Measurements from ENCODE around the gene FEM1A. TPM values are rescaled to one million over a fixed set of nuclear protein-coding genes. Genes with fewer than 3 reads are reported as not detected.
"Not testable (repeated sequence)": the region's sequence is repeated elsewhere in the genome, so short reads cannot be mapped to it uniquely, and the experiment has no call there.

Gene FEM1A
- total and polyA plus RNA-seq, 2 donors (not counting 3 experiments of a cell fraction or from before 2014, with no cell fraction given), result 5.1 to 11.4 TPM

DNA sequence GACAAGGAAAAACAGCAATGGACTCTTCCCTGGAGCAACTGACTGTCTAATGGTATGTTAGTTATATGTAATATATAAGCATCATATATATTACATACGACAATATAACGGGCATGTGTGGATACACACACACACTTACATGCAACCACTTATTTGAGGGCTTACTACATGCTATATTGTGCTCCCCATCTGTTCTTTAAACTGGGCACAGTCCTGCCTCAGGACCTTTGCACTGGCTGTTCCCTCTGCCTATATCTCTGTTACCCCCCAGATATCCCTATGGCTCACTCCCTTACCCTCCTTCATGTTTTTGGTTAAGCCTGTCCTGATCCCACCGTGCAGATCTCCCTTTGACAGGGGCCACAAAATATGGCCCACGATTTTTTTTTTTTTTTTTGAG is 29.7 kb downstream of the FEM1A start:
- BruUV-seq (replicated peaks), result no TSS peak
- H3K9me3 ChIP-seq (replicated peaks; ENCODE audit: control insufficient read depth, insufficient read depth, low read length), result no peaks in the 10 kb centered on the region
- H4K20me1 ChIP-seq (replicated peaks; ENCODE audit: control insufficient read depth, extremely low read depth, insufficient read depth, low read length), result no peaks in the 10 kb centered on the region
- dilution Hi-C loops (cut with MboI; ENCODE audit: extremely low pct_ligation_motif_present, low sequenced_read_pairs), result no loop called here
- no peaks in the 10 kb centered on the region for H3K27me3 ChIP-seq (ENCODE audit: control insufficient read depth in 2 of 2, insufficient read depth in 2 of 2, low read length in 2 of 2)
- FAIRE-seq (no peak), DNase-seq (ENCODE audit: low read depth, low spot score) (no peak)
- H3K36me3 ChIP-seq (ENCODE audit: control insufficient read depth in 2 of 2, extremely low read depth in 1 of 2, insufficient read depth in 2 of 2, low read length in 2 of 2), result peaks cover 0 to 13% of the 10 kb centered on the region in 2 experiments
- peaks cover 13% of the 10 kb centered on the region for H3K79me2 ChIP-seq (ENCODE audit: control insufficient read depth, insufficient read depth, low read length)
- POLR2A ChIA-PET, result no interaction called here
- H3K4me2 ChIP-seq (ENCODE audit: insufficient read depth, low read length), result no peak overlapping the region
- no peaks in the 10 kb centered on the region for H3K4me1 ChIP-seq (ENCODE audit: control insufficient read depth, extremely low read depth, insufficient read depth, low read length)
- H3K9me1 ChIP-seq (replicated peaks; ENCODE audit: control insufficient read depth, extremely low read depth, insufficient read depth, low read length), result no peaks in the 10 kb centered on the region
- no peak overlapping the region for H3K9ac ChIP-seq (replicated peaks; ENCODE audit: extremely low read depth, insufficient read depth, low read length)
- TF ChIP-seq MYC (IDR thresholded peaks at IDR 0.05; ENCODE audit: low read depth, low read length) (no peak), FOS (IDR thresholded peaks at IDR 0.05; ENCODE audit: borderline replicate concordance, insufficient read depth, low read length) (no peak), GATA2 (IDR thresholded peaks at IDR 0.05; ENCODE audit: insufficient read depth, insufficient read length, low read depth, low read length) (no peak), MAX (IDR thresholded peaks at IDR 0.05; ENCODE audit: insufficient read depth, insufficient read length) (no peak), JUN (IDR thresholded peaks at IDR 0.05; ENCODE audit: borderline replicate concordance, insufficient read depth, insufficient read length, low read depth) (no peak), EZH2 (IDR thresholded peaks at IDR 0.05; ENCODE audit: borderline replicate concordance, low read depth, low read length, severe bottlenecking) (no peak), POLR2AphosphoS5 (IDR thresholded peaks at IDR 0.05; ENCODE audit: insufficient read depth, low read depth, low read length) (no peak), POLR2A (IDR thresholded peaks at IDR 0.05; ENCODE audit: low read depth, low read length) (no peak), CTCF (IDR thresholded peaks at IDR 0.05; ENCODE audit: extremely low read depth in 1 of 2, insufficient read depth in 1 of 2, low read depth in 1 of 2, low read length in 2 of 2) (no peak)
- CTCF ChIA-PET, result no interaction called here
- H2AFZ ChIP-seq (ENCODE audit: low read depth, low read length), result no peak overlapping the region
- H3K4me3 ChIP-seq (replicated peaks in 1 of 3; ENCODE audit: insufficient read depth in 1 of 3, low read depth in 1 of 3, low read length in 3 of 3), result no peak overlapping the region
- no peak overlapping the region for H3K27ac ChIP-seq (ENCODE audit: insufficient read depth, low read depth, low read length)
- intact Hi-C loops (cut with micrococcal nuclease), result no loop called here

GRCh38 chr19:4822354-4822753 is 30.8 kb downstream of the FEM1A start:
- BruUV-seq (replicated peaks); H3K4me3 ChIP-seq (replicated peaks in 1 of 3; ENCODE audit: insufficient read depth in 1 of 3, low read depth in 1 of 3, low read length in 3 of 3); POLR2A ChIA-PET; H3K27me3 ChIP-seq (ENCODE audit: control insufficient read depth in 2 of 2, insufficient read depth in 2 of 2, low read length in 2 of 2); H3K9me1 ChIP-seq (replicated peaks; ENCODE audit: control insufficient read depth, extremely low read depth, insufficient read depth, low read length); intact Hi-C loops (cut with micrococcal nuclease); H3K9me3 ChIP-seq (replicated peaks; ENCODE audit: control insufficient read depth, insufficient read depth, low read length); FAIRE-seq; DNase-seq (ENCODE audit: low read depth, low spot score); H3K27ac ChIP-seq (ENCODE audit: insufficient read depth, low read depth, low read length); H3K9ac ChIP-seq (replicated peaks; ENCODE audit: extremely low read depth, insufficient read depth, low read length); H3K4me1 ChIP-seq (ENCODE audit: control insufficient read depth, extremely low read depth, insufficient read depth, low read length); dilution Hi-C loops (cut with MboI; ENCODE audit: extremely low pct_ligation_motif_present, low sequenced_read_pairs); H3K4me2 ChIP-seq (ENCODE audit: insufficient read depth, low read length); H3K36me3 ChIP-seq (ENCODE audit: control insufficient read depth in 2 of 2, extremely low read depth in 1 of 2, insufficient read depth in 2 of 2, low read length in 2 of 2); H2AFZ ChIP-seq (ENCODE audit: low read depth, low read length); H4K20me1 ChIP-seq (replicated peaks; ENCODE audit: control insufficient read depth, extremely low read depth, insufficient read depth, low read length): not testable (repeated sequence)
- peaks cover 15% of the 10 kb centered on the region for H3K79me2 ChIP-seq (ENCODE audit: control insufficient read depth, insufficient read depth, low read length)
- CTCF ChIA-PET, result interaction anchor here (1.3 to 3.1 kb wide), 3 partner anchors 9 to 29 kb away, joined by 5 to 17 read pairs (median 15); partner anchors contain the start of gene TICAM1

All from endothelial cell of umbilical vein (primary cell).